Central memory CD8-positive, alpha-beta T cell (primary cell): ENCODE results near the gene USHBP1.

Experiments used
- ATAC-seq: fragments of 150-1000 bp; cut with Tn5 transposase; replicated peaks from 2 replicates; pipeline ENCODE4 v1.10.0; 2022; ENCODE audit warnings: mild to moderate bottlenecking, moderate FRiP score, moderate number of reproducible peaks; ENCODE audit not compliant: poor library complexity, severe bottlenecking; ENCODE audit errors: extremely low read depth
- DNase-seq, 2 donors: peaks; one replicate each; pipeline ENCODE4 v3.0.0; 2021; ENCODE audit warnings: low spot score in 2 of 2
- H3K27ac Mint-ChIP-seq: one replicate; pipeline ENCODE4 v1.8.0; 2022; ENCODE audit warnings: low read depth, mild to moderate bottlenecking, moderate library complexity, mixed read lengths
- H3K27me3 Mint-ChIP-seq: one replicate; pipeline ENCODE4 v1.8.0; 2022; ENCODE audit warnings: mixed read lengths
- H3K36me3 Mint-ChIP-seq: one replicate; pipeline ENCODE4 v1.8.0; 2022; ENCODE audit warnings: mild to moderate bottlenecking, moderate library complexity, mixed read lengths; ENCODE audit not compliant: insufficient read depth
- H3K4me1 Mint-ChIP-seq: one replicate; pipeline ENCODE4 v1.8.0; 2022; ENCODE audit warnings: mixed read lengths
- H3K4me3 Mint-ChIP-seq: one replicate; pipeline ENCODE4 v1.8.0; 2022; ENCODE audit warnings: mild to moderate bottlenecking, moderate library complexity, mixed read lengths
- H3K9me3 Mint-ChIP-seq: one replicate; pipeline ENCODE4 v1.8.0; 2022; ENCODE audit warnings: mixed read lengths

Gene USHBP1

DNA sequence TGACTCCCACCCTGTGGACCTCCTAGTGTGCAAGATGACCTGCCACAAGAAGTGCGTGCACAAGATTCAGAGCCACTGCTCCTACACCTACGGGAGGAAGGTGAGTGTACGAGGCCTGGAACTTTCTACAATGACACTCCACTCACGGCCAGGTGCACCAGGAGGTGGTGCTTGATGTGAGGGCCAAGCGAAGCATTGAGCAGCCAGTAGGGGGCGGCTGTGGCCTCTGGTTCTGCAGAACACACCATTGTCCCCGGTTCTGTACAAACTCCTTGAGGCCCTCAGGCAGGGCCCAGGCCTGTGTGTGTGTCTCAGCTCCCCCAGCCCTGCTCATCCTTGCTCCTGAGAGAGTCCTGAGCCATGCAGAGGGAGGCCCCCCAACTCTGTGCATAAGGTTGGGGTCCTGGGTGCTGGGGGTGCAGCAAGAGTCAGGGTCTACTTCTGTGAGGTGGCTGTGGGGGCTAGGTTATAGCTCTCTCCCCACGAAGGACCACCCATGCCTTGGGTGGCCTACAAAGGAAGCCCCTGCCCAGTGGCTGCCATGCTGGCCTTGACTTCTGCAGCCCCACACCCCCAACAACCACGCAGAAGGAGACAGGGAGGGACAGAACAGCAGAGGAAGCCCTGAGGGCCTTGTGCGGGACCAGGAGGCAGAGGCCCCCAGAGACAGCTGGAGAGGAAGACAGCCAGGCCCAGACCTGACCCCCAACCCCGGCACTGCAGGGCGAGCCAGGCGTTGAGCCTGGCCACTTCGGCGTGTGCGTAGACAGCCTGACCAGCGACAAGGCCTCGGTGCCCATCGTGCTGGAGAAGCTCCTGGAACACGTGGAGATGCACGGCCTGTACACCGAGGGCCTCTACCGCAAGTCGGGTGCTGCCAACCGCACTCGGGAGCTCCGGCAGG lies 59.1 kb downstream of the USHBP1 start:
- H3K4me1 Mint-ChIP-seq = peaks cover 7% of the 10 kb centered on the region
- H3K36me3 Mint-ChIP-seq = peaks cover 51% of the 10 kb centered on the region
- DNase-seq (no peak), ATAC-seq (peak; percentile 65)
- H3K27ac Mint-ChIP-seq = peak overlapping the region; percentile 46
- H3K4me3 Mint-ChIP-seq = no peak overlapping the region
- H3K9me3 Mint-ChIP-seq = no peaks in the 10 kb centered on the region
- H3K27me3 Mint-ChIP-seq = no peaks in the 10 kb centered on the region

DNA sequence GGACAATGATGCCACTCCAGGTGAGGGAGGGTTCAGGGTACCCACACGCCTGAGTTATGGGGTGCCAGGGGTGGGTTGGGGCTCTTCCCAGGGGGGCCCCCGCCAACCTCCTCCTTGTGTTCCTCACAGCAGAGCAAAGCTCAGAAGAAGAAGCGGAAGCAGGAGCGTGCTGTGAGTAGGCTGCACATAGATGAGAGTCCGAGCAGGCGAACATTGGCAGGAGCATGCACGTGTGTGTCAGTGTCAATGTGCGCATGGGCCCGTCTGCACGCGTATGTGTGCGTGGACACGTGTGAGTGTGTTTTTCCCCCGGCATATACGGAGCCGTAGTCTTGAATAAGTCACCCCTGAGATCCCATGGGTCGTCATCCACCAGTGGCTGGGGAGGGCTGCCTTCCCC lies 61.8 kb downstream of the USHBP1 start:
- H3K27ac Mint-ChIP-seq = no peak overlapping the region
- ATAC-seq (no peak), DNase-seq (no peak)
- peaks cover 61% of the 10 kb centered on the region for H3K36me3 Mint-ChIP-seq
- H3K27me3 Mint-ChIP-seq = no peaks in the 10 kb centered on the region
- H3K4me3 Mint-ChIP-seq = no peak overlapping the region
- H3K9me3 Mint-ChIP-seq = no peaks in the 10 kb centered on the region
- H3K4me1 Mint-ChIP-seq = no peaks in the 10 kb centered on the region

DNA sequence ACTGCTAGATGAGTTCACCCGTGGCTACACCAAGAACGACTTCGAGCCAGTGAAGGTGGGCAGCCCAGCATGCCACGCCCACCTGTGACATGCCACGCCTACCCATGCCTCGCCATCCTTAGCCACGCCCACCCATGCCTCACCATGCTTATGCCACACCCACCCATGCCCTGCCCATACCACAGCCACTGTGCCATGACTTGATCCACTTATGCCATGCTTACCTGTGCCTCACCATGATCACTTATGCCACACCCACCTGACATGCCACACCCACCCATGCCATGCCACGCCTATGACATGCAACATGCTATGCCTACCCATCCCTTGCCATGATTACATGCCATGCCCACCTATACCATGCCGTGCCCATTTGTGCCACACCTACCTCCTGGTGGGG lies 62.3 kb downstream of the USHBP1 start:
- H3K27ac Mint-ChIP-seq = no peak overlapping the region
- no peaks in the 10 kb centered on the region for H3K4me1 Mint-ChIP-seq
- DNase-seq = no peak
- H3K36me3 Mint-ChIP-seq = peaks cover 65% of the 10 kb centered on the region
- H3K9me3 Mint-ChIP-seq = no peaks in the 10 kb centered on the region
- no peak overlapping the region for H3K4me3 Mint-ChIP-seq
- ATAC-seq = no peak
- no peaks in the 10 kb centered on the region for H3K27me3 Mint-ChIP-seq

DNA sequence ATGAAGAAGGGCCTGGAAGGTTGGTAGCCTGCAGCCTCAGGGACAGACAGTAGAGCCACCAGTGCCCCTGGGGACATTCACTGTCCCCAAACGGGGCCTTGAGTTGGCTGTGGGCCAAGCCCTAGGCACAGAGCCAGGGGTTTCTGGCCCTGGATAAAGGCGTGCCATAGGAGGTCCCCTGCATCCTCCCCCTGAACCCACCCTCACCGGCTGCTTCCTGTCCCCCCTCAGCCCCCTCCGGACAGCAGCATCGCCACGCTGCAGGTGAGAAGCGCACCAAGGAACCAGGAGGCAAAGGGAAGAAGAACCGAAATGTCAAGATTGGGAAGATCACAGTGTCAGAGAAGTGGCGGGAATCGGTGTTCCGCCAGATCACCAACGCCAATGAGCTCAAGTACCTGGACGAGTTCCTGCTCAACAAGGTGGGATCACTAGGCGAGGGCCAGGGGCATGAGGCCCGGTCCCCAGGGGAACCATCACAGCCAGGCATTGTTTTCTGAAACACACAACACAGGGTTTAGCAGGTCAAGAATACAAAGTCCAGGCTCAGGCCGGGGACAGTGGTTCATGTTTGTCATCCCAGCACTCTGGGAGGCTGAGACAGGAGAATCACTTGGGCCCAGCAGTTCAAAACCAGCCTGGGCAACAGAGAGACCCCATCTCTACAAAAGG lies 64.0 kb downstream of the USHBP1 start:
- Mint-ChIP-seq H3K4me1 (no peaks in the 10 kb centered on the region), H3K36me3 (peaks cover 66% of the 10 kb centered on the region), H3K27me3 (no peaks in the 10 kb centered on the region), H3K9me3 (no peaks in the 10 kb centered on the region), H3K27ac (no peak overlapping the region), H3K4me3 (no peak overlapping the region)
- ATAC-seq (no peak), DNase-seq (no peak)
